ENCODE measurements around the gene PPP3CB.

Gene PPP3CB

GRCh38 chr10:73522263-73522662 is 26.4 kb upstream of the PPP3CB start:
- Histone ChIP-seq H3F3A (ENCODE audit: insufficient read depth) (no peaks in the 10 kb centered on the region), H3K27me3 (ENCODE audit: low read length) (no peaks in the 10 kb centered on the region), H4K20me1 (ENCODE audit: low read depth, low read length) (no peaks in the 10 kb centered on the region), H3K4me3 (ENCODE audit: insufficient read depth, low read length, poor library complexity, severe bottlenecking) (no peak overlapping the region), H3K9me2 (replicated peaks; ENCODE audit: insufficient read depth, low read length) (no peaks in the 10 kb centered on the region), H2AFZ (ENCODE audit: low read depth, low read length, severe bottlenecking) (no peak overlapping the region), H3K9me3 (ENCODE audit: insufficient read depth, low read length) (no peaks in the 10 kb centered on the region), H3K27ac (ENCODE audit: low read depth, low read length) (no peak overlapping the region), H3K79me2 (ENCODE audit: insufficient read depth, low read length) (no peaks in the 10 kb centered on the region), H3K36me3 (ENCODE audit: low read length) (no peaks in the 10 kb centered on the region), H3K9ac (ENCODE audit: low read length) (no peak overlapping the region), H3K4me2 (ENCODE audit: low read depth, low read length, poor library complexity, severe bottlenecking) (no peak overlapping the region)
- no peak for TF ChIP-seq CTCF (IDR thresholded peaks at IDR 0.05; ENCODE audit: insufficient read depth, low read length, poor library complexity, severe bottlenecking)
- no peak for TF ChIP-seq EZH2phosphoT487 (conservative IDR thresholded peaks at IDR 0.05; ENCODE audit: low read length)

- Histone ChIP-seq H3K27ac (ENCODE audit: low read depth, low read length) (no peak overlapping the region), H3F3A (ENCODE audit: insufficient read depth) (no peaks in the 10 kb centered on the region), H3K4me2 (ENCODE audit: low read depth, low read length, poor library complexity, severe bottlenecking) (no peak overlapping the region), H3K4me3 (ENCODE audit: insufficient read depth, low read length, poor library complexity, severe bottlenecking) (no peak overlapping the region), H3K36me3 (ENCODE audit: low read length) (no peaks in the 10 kb centered on the region), H2AFZ (ENCODE audit: low read depth, low read length, severe bottlenecking) (no peak overlapping the region), H3K79me2 (ENCODE audit: insufficient read depth, low read length) (no peaks in the 10 kb centered on the region), H4K20me1 (ENCODE audit: low read depth, low read length) (no peaks in the 10 kb centered on the region), H3K27me3 (ENCODE audit: low read length) (no peaks in the 10 kb centered on the region), H3K9me2 (replicated peaks; ENCODE audit: insufficient read depth, low read length) (no peaks in the 10 kb centered on the region), H3K9me3 (ENCODE audit: insufficient read depth, low read length) (no peaks in the 10 kb centered on the region), H3K9ac (ENCODE audit: low read length) (no peak overlapping the region)
- no peak for TF ChIP-seq EZH2phosphoT487 (conservative IDR thresholded peaks at IDR 0.05; ENCODE audit: low read length)
- no peak for TF ChIP-seq CTCF (IDR thresholded peaks at IDR 0.05; ENCODE audit: insufficient read depth, low read length, poor library complexity, severe bottlenecking)
These were observed 23.5 kb upstream of the PPP3CB start for GRCh38 chr10:73519336-73519735.

- no peaks in the 10 kb centered on the region for H3K9me2 ChIP-seq (replicated peaks; ENCODE audit: insufficient read depth, low read length)
- H3K4me3 ChIP-seq (ENCODE audit: insufficient read depth, low read length, poor library complexity, severe bottlenecking): no peak overlapping the region
- TF ChIP-seq CTCF (IDR thresholded peaks at IDR 0.05; ENCODE audit: insufficient read depth, low read length, poor library complexity, severe bottlenecking) (no peak), EZH2phosphoT487 (conservative IDR thresholded peaks at IDR 0.05; ENCODE audit: low read length) (no peak)
- H3K9ac ChIP-seq (ENCODE audit: low read length): no peak overlapping the region
- H3K79me2 ChIP-seq (ENCODE audit: insufficient read depth, low read length): no peaks in the 10 kb centered on the region
- no peak overlapping the region for H3K27ac ChIP-seq (ENCODE audit: low read depth, low read length)
- H3K27me3 ChIP-seq (ENCODE audit: low read length): no peaks in the 10 kb centered on the region
- no peaks in the 10 kb centered on the region for H3K36me3 ChIP-seq (ENCODE audit: low read length)
- no peak overlapping the region for H2AFZ ChIP-seq (ENCODE audit: low read depth, low read length, severe bottlenecking)
- no peaks in the 10 kb centered on the region for H3F3A ChIP-seq (ENCODE audit: insufficient read depth)
- H3K9me3 ChIP-seq (ENCODE audit: insufficient read depth, low read length): no peaks in the 10 kb centered on the region
- no peaks in the 10 kb centered on the region for H4K20me1 ChIP-seq (ENCODE audit: low read depth, low read length)
- no peak overlapping the region for H3K4me2 ChIP-seq (ENCODE audit: low read depth, low read length, poor library complexity, severe bottlenecking)
These were observed 21.5 kb upstream of the PPP3CB start for GRCh38 chr10:73517166-73517888.
